ENCODE results near the gene CELF2.

Gene CELF2

DNA sequence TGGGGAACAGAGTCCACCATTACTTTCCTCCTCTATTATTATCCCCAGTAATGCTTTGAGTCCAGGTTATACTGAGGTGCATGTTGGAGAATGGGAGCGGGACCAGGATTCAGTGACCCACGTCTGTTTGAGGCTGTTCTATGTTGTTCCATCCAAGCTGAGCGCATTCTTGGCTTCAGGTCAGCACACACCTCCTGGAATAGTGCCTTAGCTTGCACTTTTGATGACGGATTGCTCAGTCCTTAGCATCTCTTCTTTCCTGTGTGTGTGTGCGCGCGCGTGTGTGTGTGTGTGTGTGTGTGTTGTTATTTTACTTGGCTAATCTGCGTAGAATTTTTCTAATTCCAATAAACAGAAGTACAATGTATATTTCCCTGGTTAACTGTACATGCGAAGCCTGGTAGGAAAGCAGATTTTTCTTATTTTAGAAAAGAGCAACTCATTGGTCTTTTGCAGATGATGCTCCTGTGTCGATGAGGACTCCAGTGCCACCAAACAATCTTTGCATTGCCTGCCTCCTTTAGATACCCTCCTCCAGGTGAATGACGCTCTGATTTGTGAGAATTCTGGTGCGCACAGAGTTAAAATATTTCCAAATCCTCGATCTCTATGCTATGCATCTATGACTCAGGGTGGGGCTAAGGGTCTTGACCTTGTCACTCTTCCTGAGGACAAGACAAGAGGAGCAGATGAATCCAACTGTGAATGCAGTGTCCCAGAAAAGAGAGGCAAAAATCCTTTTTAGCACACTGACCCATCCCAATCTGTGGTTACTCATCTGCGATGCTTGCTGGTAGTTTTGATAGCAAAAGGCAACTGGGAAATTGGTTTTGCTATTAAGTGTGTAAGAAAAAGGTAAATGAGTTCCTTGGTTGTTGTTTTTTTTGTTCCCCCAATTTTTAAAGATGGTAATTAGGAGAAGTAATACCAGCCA, 13.3 kb upstream of the CELF2 start:
- DNase-seq (ENCODE audit: low spot score): no peak

DNA sequence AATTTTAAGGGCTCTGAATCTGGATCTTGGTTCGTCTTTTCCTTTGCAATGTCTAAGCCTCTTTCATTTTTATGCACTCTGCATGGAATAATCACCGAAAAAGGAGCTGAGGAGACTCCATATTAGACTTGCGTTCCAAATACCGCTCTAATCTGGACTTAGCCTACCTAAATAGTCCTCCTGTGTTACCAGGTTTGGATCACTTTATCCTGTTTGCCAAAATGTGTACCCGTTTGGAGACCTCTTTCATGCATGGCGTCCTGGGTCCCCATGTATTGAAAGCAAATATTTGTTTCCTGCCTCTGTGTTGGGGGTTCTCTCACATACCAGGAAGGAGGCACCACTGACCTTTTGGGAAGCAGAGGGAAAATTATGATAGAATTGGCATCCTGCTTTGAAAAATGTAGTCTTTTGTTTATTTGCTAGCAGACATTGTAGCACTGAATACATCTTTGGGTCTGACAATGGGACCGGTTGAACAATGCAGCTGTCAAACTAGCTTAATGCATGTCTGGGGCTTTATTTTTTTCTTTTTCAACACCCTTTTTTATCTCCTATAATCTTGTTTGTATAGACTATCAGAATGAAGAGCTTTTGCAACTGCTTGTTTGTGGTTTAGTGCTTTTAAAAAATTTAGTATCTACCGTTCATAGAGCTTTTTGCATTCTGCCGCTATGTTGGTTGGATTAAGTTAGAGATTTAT, 11.8 kb upstream of the CELF2 start:
- DNase-seq (ENCODE audit: low spot score): no peak

DNA sequence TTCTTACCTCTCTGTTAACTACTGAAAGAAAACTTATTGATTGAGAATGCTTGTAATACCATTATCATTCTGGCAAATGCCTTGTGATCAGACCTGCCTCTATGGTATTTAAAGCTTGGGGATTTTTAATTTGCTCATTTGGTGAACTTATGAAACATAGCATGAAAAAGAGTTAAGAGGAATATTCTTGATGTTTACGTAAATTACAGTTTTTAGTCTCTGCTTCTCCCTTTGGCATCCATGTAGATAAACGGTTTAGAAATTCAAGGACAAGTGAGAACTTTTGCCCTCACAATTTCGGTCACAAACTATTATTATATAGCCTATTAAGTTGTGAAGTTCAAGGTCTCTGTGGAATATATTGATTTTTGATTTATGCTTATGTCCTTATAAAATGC, 11.2 kb upstream of the CELF2 start:
- no peak for DNase-seq (ENCODE audit: low spot score)

DNA sequence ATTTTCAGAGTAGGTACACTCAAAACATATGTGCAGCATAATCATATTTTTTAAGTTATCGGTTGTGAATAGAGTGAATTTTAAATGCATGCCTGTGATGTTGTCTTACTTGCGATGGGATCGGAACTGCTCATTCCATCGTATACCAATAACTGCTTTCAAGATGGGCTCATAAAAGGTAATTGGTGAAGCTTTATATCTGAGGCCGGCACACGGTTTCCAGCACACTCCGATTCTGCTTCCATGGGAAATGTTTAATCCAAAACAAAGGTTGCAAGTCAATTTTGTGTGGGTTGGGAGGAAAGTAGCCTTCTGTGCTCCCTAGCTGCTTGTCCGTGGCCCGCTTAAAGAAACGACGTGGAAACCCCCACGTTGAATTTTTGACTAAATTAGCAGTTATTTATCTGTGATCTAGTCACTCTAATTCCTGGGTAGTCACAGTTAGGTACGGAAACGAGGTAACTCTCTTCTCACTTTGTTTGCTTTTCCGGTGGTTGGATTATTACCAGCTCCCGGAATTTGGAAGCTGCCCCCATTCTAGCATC, 10.1 kb upstream of the CELF2 start:
- no peak for DNase-seq (ENCODE audit: low spot score)

DNA sequence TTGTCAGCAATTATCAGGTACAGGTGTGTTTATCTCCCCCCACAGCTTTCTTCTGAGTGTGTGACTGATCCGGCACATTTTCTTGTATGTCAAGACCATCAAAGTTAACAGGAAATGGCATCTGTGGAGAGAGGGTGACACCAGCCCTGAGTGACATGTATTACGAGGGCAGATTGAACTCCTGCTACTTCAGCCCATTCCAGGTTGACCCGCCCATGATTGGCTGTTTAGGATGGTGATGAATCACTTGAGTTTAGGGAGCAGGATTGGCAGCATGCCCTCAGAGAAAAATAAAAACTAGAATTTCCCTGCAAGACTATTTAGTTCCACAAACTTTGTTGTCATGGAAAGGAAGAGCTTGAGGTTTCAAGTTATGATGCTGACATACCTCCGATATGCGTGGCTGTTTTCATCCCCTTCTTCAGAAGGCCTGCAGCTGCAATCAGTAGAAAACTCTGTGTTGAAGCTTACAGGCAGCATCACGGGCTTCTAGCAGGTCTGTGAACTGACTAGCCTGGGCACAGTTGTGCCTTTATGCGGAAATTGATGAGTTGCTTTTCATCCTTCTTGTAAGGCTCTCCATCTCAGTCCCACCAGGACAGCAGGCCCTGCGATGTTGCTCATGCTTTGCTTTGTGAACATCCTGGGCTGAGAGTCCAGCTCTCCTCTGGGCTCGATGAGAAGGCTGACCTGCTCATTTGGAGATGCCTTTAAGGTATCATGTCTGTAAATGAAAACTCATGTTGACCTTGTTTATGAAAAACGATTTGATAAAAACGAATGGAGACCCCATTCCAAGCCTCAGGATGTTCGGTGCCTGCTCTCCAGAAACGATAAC, 8.0 kb upstream of the CELF2 start:
- no peak for DNase-seq (ENCODE audit: low spot score)

DNA sequence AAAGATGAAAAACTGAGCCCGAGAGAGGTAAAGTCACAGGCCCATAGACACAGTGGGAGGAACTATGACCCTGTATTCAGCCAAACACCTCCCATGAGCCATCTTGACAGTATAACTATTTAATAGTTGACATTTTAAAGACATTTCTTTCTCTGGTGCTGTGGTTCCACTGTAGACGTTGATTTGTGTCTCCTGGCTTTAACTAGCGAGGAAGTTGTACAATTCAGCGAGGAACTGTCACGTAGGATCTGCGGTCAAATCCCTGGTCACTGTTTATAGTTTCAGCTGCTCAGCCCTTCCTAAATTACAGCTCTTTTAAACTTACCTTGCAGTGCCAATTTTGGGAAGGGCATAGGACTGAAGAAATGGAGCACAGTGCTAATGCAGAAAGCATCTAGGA, 7.1 kb upstream of the CELF2 start:
- DNase-seq (ENCODE audit: low spot score): no peak

DNA sequence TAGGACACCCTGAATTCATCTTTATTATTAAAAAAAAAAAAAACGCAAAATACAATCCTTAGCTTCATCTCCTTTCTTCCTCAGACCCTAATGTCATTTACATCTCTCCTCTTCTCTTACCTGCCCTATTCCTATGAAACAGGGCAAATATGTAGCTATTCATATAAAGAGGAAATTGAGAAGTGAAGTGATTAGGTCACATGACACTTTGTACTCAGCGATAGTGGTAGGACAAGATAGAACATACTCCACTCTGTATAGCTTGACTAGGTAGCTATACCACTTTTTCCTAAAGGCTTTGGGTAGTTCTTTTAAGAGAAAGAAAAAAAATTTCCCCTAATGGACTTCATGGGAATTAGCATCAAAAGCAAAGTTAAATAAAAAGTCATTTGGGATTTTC, 6.2 kb upstream of the CELF2 start:
- DNase-seq (ENCODE audit: low spot score): no peak

DNA sequence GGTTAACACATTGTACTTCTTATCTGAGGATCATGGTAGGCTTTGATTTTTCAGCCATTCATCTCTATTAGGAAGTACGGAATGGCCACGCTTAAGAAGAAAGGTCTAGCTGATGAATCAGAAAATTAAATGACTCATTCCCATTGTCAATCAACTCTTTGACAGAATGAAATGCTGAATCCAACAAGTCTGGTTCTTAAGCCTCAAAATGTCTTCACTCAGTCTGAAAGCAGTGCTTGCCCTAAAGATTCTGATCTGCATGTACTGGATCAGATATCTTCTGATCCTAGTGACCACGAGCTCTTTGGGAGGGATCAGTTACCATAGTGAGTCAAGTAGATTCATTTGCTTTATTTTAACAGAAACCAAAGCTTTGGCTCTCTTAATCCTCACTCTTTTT, 5.7 kb upstream of the CELF2 start:
- no peak for DNase-seq (ENCODE audit: low spot score)

DNA sequence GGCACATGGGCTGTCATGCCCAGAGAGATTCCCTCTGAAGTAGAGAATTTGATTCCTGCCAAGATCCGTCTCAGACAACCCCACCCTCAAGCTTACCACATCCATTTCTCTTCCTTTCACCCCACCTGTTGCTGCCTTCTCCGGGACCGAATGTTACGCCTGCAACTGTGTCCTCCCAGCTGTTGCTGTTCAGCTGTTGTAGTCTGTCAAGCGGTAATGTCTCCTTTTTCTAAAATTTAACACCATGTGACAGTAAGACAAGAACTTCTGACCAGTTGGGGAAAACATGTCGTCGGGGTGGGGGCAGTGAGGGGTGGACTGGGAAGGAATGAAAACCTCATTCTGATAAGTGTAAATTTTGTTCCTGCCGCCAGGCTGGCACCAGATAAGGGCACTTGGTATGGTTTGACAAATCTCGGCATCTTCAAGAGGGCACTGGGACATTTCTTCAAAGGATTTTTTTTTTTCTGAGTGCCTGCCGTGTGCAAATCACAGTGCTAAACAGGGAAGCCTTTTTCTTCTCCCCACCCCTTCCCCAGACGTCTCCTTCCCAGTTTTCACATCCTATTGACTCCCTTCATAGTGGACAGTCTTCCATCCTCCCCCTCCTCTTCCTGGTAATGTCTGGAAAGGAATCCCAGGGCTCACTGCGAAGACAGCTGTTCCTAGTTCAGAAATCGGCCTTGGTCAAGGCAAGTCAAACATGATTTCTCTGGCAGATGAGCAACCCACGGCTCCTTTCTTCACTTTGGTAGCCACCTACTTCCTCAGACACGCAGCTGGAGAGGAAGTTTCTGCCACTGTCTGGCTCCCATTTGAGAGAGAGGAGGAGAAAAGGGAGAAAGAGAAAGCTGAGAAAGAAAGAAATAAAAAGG, 5.0 kb upstream of the CELF2 start:
- DNase-seq (ENCODE audit: low spot score): no peak

DNA sequence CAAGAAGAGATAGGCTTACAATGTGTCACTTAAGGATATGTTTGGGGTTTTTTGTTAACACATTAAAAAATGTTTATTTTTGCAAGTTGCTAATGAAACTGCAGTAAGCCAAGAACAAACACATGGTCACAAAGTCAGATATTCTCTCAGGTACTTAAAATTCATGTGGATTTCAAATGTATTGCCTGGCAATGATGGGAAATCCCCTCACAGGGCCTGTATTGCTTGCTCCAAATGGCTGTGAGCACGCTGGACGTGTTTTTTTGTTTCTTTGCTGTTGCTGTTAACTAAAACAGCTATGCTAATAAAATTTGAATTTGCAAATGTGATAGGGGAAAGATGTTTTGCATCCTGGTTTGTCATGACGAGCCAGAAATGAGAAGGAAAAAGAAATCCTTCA, 3.8 kb upstream of the CELF2 start:
- DNase-seq (ENCODE audit: low spot score): no peak

DNA sequence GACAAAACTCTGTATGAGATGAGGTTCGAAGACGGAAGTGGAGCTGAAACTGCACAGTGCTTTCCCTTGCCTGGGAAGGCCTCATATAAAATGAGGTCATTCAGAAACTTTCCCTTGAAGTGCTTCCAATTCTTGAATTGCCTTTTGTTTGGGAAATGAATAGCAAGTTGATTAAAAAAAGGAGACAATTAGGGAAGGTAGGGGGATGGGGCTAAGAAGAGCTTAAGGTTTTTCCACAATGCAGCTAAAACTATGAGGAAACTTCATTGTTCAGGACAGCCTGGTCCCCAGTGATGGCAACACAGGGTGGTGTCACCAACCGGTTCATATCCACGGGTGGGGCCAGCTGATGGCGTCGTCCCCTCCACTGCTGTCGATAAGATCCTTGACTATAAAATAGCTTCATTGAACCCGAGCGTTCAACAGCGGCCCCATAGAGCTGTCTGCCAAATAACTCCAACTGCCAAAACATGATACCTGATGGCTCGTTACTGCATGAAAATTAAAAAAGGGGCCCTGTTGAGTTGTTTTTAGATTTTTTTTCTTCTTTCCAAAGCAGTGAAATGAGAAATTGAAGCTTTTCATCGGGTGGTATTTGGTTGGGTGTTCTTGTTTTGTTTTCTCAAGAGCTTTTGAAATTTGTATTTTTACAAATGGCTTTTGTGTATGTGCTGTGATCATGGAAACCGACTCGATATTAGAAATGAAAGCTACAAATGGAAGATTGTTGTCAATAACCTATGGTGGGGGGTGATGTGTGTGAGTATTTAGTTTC, 2.8 kb upstream of the CELF2 start:
- no peak for DNase-seq (ENCODE audit: low spot score)

DNA sequence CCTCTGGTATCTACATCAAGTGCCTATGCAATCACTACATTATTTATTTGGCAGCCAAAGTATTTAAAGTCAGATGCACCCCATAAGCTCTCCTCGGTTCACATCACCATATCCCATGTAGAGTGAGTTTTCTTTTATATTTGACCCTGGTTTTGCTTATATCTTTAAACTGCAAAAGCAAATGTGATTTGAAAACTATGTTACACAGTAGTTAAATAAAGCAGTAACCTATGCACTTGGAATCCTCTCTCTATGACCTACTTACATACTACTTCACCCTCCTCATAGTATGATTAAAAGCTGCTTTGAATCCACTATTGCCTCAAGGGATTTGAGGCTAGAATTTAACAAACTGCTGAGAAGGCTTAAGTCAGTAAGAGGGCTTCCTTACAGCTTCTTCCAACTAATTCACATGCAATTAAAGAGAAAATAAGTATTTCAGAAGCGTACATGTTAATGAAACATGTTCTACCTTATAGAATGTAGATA, 2.2 kb upstream of the CELF2 start:
- DNase-seq (ENCODE audit: low spot score): no peak

DNA sequence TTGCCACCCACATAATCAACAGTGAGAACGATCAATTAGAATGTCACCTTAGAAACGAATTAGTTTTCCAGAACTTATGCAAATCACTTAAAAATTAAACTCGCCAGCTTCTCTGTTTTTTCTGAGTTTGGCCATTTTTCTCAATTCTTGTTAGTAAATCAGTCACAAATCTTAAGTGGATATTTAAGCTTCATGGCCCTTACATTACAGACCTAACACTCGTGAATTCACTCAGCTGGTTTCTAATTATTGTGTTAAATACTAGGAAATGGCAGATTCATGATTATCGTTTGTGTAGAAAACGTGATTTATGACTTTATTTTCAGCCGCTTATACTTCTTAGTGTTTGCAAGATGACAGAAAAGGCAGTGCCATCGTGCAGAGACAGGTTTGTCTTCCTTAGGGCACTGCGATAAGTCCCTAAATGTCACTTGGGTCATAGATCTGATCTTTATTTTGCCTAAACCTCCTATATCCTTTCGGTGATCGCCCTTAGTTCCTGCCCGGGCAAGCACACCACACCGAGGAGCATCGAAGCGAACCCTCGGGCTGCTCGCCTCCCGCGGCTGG, 587 bp upstream of the CELF2 start:
- no peak for DNase-seq (ENCODE audit: low spot score)

DNA sequence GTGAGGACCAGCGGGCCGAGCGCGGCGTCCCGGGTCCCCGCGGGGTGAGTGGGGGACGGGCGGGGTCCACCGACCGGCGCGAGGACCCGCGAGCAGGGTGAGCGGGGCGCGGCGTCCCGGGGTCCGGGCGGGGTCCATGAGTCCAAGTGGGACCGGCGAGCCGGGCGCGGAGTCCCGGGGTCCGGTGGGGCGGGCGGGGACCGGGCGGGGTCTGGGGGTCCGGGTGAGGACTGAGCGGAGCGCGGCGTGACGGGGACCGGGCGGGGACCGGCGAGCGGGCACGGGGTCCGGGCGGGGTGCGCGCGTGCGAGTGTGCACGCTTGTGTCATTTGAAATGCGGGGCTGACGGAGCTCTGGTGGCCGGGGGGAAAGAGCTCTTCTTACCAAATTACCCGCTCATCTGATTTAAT, 765 bp downstream of the CELF2 start:
- no peak for DNase-seq (ENCODE audit: low spot score)

DNA sequence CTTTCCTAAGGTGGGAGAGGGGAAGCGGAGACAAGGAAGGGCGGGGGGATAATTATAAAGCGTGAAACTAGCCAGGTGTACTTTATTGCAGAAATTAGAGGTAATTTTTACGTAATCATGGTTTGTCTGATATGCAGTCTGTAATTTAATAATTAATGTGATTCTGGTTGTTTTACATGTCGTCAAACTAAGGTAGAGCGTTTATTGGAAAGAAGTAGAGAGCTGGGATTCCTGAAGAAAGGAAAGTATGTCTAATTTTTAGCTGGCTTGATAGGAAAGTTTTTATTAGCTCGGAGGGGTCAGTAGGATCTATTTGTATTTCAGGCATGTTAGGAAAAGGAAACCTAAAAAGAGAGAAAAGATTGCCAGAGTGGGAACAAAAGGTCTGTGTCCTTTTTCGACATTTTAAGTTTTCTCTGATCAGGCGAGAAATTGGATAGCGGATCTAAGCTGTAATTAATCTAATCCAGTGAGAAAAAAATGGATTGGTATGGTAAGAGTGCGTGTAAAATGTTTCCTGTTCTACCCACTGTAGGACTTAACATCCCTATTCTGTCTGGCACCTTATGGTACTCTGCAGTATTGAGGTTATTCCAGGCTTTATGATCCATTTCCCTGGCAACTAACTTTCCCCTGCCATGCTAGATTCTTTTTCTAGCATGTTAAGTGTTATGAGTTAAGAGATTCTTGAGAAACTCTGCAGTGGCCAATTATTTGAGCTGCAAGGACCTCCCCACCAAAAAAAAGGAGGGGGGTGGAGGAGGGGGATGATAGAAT, 1.4 kb downstream of the CELF2 start:
- DNase-seq (ENCODE audit: low spot score): no peak

DNA sequence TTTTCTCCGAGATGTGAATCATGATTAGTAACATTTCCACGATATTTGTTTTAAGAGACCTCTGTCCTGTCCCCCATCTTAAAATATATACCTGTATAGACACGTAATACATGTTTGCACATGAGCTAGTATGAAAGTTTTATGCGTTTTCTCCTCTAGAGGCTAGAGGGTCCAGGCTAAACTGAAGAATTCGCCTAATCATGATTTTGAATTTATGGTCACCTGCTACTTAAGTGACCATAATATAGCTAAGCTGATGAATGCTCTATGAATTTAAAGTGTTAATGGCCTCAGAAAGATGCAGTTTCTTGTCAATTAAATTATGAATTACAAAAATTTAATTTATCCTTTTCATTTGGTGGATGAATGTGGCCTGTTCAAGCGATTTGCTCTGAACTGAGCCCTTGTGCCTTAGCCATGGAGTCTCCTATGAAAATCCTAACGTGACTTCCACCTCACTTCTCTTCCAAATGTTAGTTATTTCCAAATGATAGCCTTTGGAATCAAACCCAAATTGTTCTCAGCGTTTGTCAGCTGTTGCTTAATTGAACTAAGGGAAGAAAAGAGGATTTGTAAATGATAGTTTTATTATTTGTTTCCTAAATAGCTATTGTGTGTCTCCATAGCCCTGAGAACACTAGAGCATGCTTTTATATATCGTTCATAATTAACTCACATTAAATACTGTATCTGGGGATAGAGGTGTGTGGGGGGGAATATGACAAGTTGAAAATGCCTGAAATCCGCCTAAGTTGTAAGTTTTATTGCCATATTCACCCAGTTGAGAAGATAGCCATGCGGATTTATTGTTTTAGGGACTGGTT, 2.3 kb downstream of the CELF2 start:
- DNase-seq (ENCODE audit: low spot score): no peak

DNA sequence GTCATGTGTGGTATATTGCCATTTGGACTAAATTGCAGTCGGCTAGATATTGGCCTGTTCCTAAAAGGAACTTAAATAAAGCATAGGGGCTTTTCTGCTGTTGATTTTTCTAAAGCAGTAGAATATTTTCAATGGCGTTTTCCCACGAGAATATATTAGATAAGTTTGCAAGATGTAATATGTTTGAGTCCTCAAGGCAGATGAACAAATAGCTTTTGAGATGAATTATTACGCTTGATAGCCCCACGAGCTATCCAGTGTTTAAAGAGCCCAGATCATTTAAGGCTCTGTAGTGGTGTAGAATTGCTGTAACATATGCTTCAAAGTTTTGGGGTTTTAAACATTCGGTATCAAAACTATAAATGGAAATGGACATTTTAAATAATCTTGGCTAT, 2.9 kb downstream of the CELF2 start:
- no peak for DNase-seq (ENCODE audit: low spot score)

DNA sequence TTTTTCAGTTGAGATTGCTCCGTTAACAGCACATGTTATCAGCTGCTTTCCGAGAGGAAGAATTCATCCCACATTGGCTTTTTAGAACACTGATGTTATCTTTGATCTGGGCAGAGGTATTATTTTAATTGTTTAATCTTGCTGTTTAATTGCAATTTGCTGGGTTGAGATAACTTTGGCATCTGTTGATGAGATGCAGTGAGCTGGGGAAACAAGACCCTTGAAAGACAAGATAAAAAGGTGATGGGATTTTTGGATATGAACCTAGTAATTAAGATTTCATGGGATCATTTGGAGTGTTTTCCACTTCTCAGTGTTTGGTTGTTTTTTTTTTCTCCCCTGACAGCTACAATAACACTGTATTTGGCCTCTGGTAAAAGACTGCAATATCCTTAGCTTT, 4.5 kb downstream of the CELF2 start:
- no peak for DNase-seq (ENCODE audit: low spot score)

Data from ecto neural progenitor cell (in vitro differentiated cells).